GM10248 (cell line): ENCODE results near the gene GCNA.

Source experiments
- CTCF ChIA-PET: fragments of 300-600 bp; sonication (Branson Sonifier 250); formaldehyde crosslinking; extraction: SDS; loops from one replicate; lab custom pipeline; 2021; ENCODE audit warnings: antibody characterized with exemption; lab: Yijun Ruan, JAX
- POLR2A ChIA-PET: fragments of 350-650 bp; sonication (Branson Sonifier 250); formaldehyde crosslinking; extraction: SDS; loops from one replicate; lab custom pipeline; 2020; ENCODE audit warnings: antibody characterized with exemption; lab: Yijun Ruan, JAX
- DNase-seq: peaks from one replicate; pipeline ENCODE4 v3.0.0; 2012; ENCODE audit errors: extremely low spot score
- CTCF ChIP-seq: IDR thresholded peaks from 2 replicates; pipeline ENCODE4 v1.5.1; 2012; ENCODE audit warnings: mild to moderate bottlenecking, low read depth; ENCODE audit errors: extremely low read depth, missing control alignments, control extremely low read depth

Gene GCNA

GRCh38 chrX:71534773-71535544 lies 43.3 kb upstream of the GCNA start:
- CTCF ChIA-PET: interaction anchor here (2.1 kb wide), 1 partner anchor 116 kb away, joined by 10 read pairs; no protein-coding TSS in a partner anchor
- TF ChIP-seq CTCF: no peak

GRCh38 chrX:71536285-71536684 lies 42.0 kb upstream of the GCNA start:
- ChIA-PET POLR2A (interaction anchor here (0.6 to 1.1 kb wide), 2 partner anchors 14 to 15 kb away, joined by 3 to 5 read pairs; no protein-coding TSS in a partner anchor), CTCF (no interaction called here)
- DNase-seq: no peak

More at GRCh38 chrX:71534773-71535544, 43.3 kb upstream of the GCNA start:
- POLR2A ChIA-PET: interaction anchor here (0.7 kb wide), 2 partner anchors 9 to 668 kb away, joined by 4 to 12 read pairs; no protein-coding TSS in a partner anchor
- DNase-seq: no peak

GRCh38 chrX:71537743-71538142 lies 40.5 kb upstream of the GCNA start:
- POLR2A ChIA-PET: no interaction called here
- no peak for DNase-seq
- CTCF ChIA-PET: no interaction called here
- no peak for TF ChIP-seq CTCF

More at GRCh38 chrX:71536285-71536684, 42.0 kb upstream of the GCNA start:
- TF ChIP-seq CTCF: no peak

GRCh38 chrX:71540801-71541200 lies 37.4 kb upstream of the GCNA start:
- ChIA-PET CTCF (no interaction called here), POLR2A (no interaction called here)
- no peak for DNase-seq
- TF ChIP-seq CTCF: no peak

- POLR2A ChIA-PET: interaction anchor here (0.6 kb wide), 1 partner anchor 9 kb away, joined by 4 read pairs; the partner anchor contains the start of gene OGT
- CTCF ChIA-PET: interaction anchor here (1.9 kb wide), 1 partner anchor 27 kb away, joined by 6 read pairs; no protein-coding TSS in a partner anchor
- peak; percentile 12 for DNase-seq
- no peak for TF ChIP-seq CTCF
Measured at GRCh38 chrX:71541210-71542022, 36.8 kb upstream of the GCNA start.

GRCh38 chrX:71542411-71542810 lies 35.8 kb upstream of the GCNA start:
- no peak for DNase-seq
- ChIA-PET POLR2A (interaction anchor here (1.0 kb wide), 1 partner anchor 16 kb away, joined by 8 read pairs; no protein-coding TSS in a partner anchor), CTCF (interaction anchor here (1.9 kb wide), 1 partner anchor 28 kb away, joined by 6 read pairs; no protein-coding TSS in a partner anchor)
- no peak for TF ChIP-seq CTCF
